Thoracic aorta (tissue), 2 donors: ENCODE results near the gene STC2. TPM values are rescaled to one million over a fixed set of nuclear protein-coding genes. Genes with fewer than 3 reads are reported as not detected.

ENCODE experiments used
- ATAC-seq: fragments of 150-250 bp; one replicate; pipeline ENCODE4 v1.8.0; 2017; ENCODE audit warnings: low read depth; ENCODE audit not compliant: insufficient number of reproducible peaks, low FRiP score
- DNase-seq: peaks from one replicate; pipeline ENCODE4 v3.0.0-alpha.2; 2020; ENCODE audit warnings: low spot score
- H3K27ac ChIP-seq, 2 donors: fragments of 200-600 bp; sonication (generic); 1 replicate in 1 of 2; 2 replicates in 1 of 2; pipeline ENCODE4 v1.5.1; 2016; ENCODE audit warnings: mild to moderate bottlenecking in 2 of 2, moderate library complexity in 2 of 2
- H3K27me3 ChIP-seq: fragments of 200-600 bp; sonication (generic); replicated peaks from 2 replicates; pipeline ENCODE4 v1.6.0; 2016; ENCODE audit warnings: mild to moderate bottlenecking; ENCODE audit not compliant: insufficient read depth
- H3K36me3 ChIP-seq: fragments of 200-600 bp; sonication (generic); one replicate; pipeline ENCODE4 v1.5.1; 2016
- H3K4me1 ChIP-seq, 2 donors: fragments of 200-600 bp; sonication (generic); 1 replicate in 1 of 2; 2 replicates in 1 of 2; pipeline versions ENCODE4 v1.5.1 to v1.6.0; 2016; ENCODE audit warnings: low read depth in 2 of 2, mild to moderate bottlenecking in 1 of 2; ENCODE audit not compliant: control insufficient read depth in 1 of 2
- H3K4me3 ChIP-seq: fragments of 200-600 bp; sonication (generic); 2 replicates; pipeline ENCODE4 v1.5.1; 2016; ENCODE audit warnings: mild to moderate bottlenecking
- H3K9me3 ChIP-seq: fragments of 200-600 bp; sonication (generic); 2 replicates; pipeline ENCODE4 v1.5.1; 2016
- CTCF ChIP-seq: fragments of 200-600 bp; sonication (generic); IDR thresholded peaks from one replicate; pipeline ENCODE4 v1.5.1; 2019; ENCODE audit warnings: antibody characterized with exemption
- total RNA-seq, 2 donors: library from RNA; depleted of rRNA; stranded (reverse); fragments of >200 nt; gene quantifications; one replicate each; pipeline versions ENCODE4 v1.1.0 to v1.2.3, GENCODE V29; 2016

Gene STC2
- total RNA-seq, 2 donors from 2014 or later: 2.0 to 8.8 TPM

GRCh38 chr5:173352366-173353349, 24.4 kb upstream of the STC2 start:
- no peak for DNase-seq
- H3K27ac ChIP-seq: no peak overlapping the region
- H3K4me1 ChIP-seq: no peaks in the 10 kb centered on the region

DNA sequence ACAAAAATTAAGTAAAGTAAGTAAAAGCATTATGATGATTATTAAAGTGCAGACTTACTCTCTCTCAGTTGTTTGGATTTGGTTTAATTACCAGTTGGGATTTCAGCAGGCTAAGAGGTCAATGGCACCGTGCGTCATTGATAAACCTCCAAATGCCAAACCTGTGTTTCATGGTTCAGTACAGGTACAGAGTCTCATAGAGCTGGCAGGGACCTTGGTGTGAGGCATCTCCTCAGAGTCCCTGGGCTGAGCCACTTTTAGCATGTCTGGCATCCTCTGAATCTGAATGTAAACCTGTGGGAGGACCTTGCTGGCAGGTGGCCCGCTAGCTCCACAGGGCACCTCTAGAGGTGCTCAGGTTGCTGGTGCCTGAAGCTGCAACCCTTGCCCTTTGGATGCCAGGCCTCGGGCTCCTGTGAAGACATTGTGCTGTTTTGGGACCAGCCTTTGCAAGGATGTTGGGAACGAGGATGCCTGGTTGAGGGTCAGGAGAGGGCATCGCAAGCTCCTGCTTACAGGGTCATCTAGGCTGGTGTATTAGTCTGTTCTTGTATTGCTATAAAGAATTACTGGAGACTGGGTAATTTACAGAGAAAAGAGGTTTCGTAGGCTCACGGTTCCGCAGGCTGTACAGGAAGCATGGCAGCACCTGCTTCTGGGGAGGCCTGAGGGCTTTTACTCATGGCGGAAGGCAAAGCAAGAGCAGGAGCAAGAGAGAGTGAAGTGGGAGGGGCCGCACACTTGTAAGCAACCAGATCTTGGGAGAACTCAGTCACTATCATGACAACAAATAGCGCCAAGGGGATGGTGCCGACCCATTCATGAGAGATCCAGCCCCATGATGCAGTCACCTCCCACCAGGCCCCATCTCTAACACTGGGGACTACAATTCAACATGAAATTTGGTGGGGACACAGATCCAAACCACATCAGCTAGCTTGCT, 14.9 kb upstream of the STC2 start:
- DNase-seq (no peak), ATAC-seq (no peak)
- no peak for TF ChIP-seq CTCF
- H3K9me3 ChIP-seq: no peaks in the 10 kb centered on the region
- no peaks in the 10 kb centered on the region for H3K36me3 ChIP-seq
- no peak overlapping the region for H3K4me3 ChIP-seq
- peaks cover 0 to 6% of the 10 kb centered on the region in 2 donors for H3K4me1 ChIP-seq
- no peak overlapping the region for H3K27ac ChIP-seq
- no peaks in the 10 kb centered on the region for H3K27me3 ChIP-seq

More at GRCh38 chr5:173352366-173353349, 24.4 kb upstream of the STC2 start:
- no peaks in the 10 kb centered on the region for H3K9me3 ChIP-seq
- H3K27me3 ChIP-seq: no peaks in the 10 kb centered on the region
- H3K36me3 ChIP-seq: no peaks in the 10 kb centered on the region
- no peak for ATAC-seq
- no peak for TF ChIP-seq CTCF
- H3K4me3 ChIP-seq: no peak overlapping the region

DNA sequence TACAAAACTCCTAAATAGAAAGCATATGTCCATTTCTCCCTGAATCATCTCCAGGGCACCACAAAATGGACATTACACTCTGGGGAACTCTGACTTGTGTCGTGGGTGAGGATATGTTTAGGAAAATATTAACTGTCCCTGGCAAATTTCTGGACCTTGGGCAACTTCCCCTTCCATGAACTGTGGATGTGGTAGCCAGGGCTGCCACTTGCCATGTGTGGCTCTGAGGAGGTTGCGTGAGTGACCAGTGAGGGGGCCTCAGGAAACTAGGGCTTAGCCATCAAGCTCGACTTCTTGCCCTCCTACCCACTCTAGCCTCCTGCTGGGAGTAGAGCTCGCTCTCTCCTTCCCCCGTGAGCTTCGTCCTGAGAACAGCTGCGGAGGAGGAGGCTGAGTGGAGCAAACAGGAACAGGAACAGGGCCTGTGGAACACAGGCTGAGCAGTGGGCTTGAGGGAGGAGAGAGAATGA, 13.8 kb upstream of the STC2 start:
- Histone ChIP-seq H3K9me3 (no peaks in the 10 kb centered on the region), H3K27me3 (no peaks in the 10 kb centered on the region), H3K4me1 (peaks cover 0 to 6% of the 10 kb centered on the region in 2 donors), H3K27ac (no peak overlapping the region), H3K36me3 (no peaks in the 10 kb centered on the region), H3K4me3 (no peak overlapping the region)
- TF ChIP-seq CTCF: no peak
- DNase-seq (no peak), ATAC-seq (no peak)

DNA sequence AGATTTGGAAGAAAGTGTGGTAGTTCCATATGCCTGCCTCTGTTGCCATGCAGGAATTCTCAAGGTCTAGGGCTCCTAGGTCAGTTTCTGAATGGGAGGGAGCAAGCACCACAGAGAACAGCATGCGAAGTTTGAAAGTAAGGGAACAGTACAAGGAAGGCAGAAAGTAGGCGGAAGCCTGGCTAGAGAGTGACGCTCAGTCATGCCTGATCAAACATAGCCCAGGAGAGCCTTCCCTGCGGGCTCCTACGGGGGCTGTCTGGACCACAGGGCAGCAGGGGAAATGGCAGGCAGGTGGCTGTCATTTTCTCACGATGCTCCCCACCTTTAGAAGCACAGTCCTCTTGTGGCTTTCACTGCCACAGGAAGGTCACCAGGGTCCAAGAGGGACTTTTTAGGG, 12.8 kb upstream of the STC2 start:
- no peaks in the 10 kb centered on the region for H3K27me3 ChIP-seq
- no peak for TF ChIP-seq CTCF
- H3K4me1 ChIP-seq: peaks cover 0 to 6% of the 10 kb centered on the region in 2 donors
- H3K27ac ChIP-seq: no peak overlapping the region
- no peaks in the 10 kb centered on the region for H3K36me3 ChIP-seq
- DNase-seq: no peak
- no peak for ATAC-seq
- no peaks in the 10 kb centered on the region for H3K9me3 ChIP-seq
- no peak overlapping the region for H3K4me3 ChIP-seq
